SW 1271 (cell line): ENCODE measurements around the gene FBXW8.

Source experiments
- DNase-seq, 2 experiments: peaks; one replicate each; lab custom pipeline; 2025; lab: John Stamatoyannopoulos, UW

Gene FBXW8

DNA sequence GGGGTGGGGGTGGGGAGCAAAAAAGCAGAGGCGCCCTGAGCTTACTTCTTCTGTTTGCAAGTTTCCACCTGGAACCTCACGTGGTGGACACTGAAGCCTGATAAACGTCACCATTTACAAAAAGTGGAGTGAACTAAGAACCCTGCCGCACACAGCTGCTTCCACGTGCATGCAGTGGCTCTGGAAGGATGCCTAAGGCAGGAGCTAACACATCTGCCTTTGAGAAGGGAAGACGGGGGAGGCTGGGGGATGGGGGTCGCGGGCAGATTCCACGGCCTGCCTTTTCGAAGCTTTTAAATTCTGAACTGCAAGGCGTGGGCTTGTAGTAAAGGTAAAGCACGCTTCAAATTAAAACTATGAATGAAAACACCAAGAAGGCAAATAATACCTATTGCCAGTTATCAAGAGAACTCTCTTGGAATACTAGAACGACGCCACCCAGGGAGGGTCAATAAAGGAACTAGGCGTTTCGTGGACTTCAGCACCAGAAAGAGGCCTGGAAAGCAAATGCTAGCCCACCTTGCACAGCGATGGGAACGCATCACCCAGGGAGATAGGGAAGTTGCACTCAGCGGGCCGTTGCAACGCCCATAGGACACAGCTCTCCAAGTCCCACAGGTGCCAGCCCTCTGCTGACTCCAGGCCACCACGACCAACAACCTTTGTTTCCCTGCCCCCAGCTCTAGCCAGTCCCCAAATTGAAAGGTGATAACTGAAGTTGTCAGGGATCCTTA is 126.7 kb downstream of the FBXW8 start:
- no peak for DNase-seq

DNA sequence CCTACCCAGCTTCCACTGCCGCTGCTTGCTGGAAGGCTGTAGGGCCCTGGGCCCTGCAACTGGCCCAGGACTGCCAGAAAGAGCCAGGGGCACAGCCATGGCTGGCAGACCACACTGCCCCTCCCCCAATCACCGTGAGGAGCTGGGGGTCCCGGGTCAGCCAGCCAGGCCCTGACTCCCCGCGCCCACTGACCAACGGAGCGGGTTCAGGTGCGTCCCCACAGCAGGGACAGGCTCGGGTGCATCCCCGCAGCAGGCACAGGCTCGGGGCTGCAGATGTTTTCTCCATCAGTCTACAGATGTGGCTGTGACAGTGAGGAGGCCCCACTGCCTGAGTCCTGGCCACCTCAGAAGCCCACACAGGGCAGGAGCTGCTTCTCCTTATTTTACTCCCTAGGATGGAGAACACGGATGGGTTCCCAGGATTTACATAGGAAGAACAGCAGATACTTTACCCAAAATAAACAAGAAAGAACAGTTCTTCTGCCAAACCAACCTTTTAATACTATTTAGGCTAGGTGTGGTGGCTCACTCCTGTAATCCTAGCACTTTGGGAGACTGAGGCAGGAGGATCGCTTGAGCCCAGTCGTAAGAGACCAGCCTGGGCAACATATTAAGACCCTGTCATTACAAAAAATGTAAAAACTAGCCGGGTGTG is 127.4 kb downstream of the FBXW8 start:
- no peak for DNase-seq

DNA sequence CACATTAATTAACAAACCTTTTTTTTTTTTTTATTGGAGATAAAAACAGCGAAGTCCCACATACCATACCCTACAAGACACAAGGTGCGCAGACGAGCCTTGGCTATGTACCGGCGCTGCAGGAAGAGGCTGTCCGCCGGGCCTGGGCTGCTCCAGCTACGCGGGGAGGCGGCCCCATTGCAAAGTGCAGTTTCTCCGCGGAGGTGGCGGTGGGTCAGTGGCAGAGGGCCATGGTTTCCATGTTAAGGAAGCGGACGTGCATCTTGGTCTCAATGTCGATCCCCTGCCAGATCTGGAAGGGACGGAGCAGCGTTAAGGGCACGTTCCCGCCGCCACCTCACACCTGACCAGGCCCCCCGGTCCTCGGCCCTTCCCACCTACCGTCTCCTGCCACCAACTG is 128.2 kb downstream of the FBXW8 start:
- no peak for DNase-seq

DNA sequence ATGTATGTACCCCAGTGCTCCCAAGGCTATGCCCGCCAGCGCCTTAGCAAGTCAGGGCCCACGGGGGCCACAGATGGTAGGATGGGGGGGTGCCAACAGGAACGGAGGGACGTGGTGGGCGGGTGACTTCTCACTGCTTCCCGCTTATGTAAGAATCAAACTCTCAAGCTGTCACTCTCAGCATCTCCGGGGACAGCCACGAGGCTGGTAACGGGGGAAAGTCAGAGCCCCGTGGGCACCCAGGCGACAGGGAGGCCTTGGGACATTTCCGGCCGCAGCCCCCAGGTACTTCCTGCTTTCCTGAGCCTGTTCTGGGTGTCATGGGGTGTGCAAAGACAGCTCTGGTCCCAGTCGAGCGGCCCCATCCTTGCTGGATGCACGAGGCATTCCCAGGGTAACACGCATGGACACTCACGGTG is 129.2 kb downstream of the FBXW8 start:
- no peak for DNase-seq

DNA sequence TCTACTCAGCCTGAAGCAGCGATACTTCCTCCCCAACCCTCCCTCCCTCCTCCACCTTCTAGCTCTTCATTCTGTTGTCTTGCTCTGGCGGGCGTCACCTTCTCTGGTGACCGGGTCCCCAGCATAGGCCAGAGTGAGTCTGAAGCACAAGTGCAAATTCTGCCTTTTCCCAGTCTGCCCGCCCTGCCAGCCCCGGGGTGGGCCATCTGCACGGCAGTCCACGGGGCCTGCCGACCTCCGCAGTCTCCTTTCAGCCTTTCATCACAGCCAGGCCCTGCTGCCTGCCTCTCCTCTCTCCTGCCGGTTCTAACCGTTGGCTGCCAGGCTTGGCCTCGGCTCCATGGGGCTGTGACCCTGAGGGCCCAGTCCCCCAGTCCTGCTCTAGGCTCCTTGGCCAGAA is 129.7 kb downstream of the FBXW8 start:
- DNase-seq, result no peak

DNA sequence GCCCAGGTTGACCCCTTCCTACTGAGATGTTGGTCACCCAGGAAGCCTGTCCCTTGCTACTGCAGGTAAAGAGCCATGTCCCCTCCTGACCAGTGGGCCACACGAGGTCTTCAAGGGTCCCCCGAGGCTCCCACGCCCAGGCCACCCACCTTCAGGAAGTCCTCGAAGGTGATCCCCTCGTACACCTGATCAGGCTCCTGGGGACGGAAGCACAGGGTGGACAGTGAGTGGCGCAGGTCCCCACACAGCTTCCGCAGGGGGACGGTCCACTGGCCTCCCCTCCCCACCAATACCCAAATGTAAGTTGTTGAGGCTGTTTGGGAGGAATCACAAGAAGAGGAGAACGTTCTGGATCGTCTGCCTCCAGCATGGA is 131.0 kb downstream of the FBXW8 start:
- DNase-seq, result no peak

DNA sequence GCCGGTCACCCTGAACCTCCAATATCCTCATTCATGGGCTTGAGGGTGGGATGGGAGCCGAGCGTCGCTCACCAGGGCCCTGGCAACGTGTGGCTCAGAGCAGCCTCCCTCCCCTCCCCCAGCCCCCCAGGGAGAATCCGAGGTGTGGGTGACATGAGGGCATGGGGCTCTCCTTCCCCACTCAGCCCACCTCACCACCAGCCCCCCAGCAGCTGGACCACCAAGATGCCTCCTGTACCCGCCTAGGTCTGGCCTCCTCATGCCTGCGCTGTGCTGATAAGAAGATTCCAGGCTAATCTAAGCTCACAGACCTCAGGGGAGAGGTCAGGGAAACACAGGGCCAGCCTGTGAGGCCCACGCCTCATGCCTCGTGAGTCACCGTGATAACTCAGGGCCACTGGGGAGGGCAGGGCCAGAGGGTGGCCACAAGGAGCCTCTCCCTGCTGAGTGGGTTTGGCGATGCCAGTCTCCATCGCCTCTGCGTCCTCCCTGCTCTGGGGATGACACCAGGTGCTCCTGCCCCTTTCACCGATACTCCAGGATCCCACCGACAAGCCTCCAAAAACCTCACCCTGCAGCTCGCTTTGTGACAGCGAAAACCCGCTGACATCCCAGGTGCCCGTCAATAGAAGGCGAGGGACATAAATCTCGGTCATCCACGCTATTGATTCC is 131.6 kb downstream of the FBXW8 start:
- DNase-seq, result no peak

DNA sequence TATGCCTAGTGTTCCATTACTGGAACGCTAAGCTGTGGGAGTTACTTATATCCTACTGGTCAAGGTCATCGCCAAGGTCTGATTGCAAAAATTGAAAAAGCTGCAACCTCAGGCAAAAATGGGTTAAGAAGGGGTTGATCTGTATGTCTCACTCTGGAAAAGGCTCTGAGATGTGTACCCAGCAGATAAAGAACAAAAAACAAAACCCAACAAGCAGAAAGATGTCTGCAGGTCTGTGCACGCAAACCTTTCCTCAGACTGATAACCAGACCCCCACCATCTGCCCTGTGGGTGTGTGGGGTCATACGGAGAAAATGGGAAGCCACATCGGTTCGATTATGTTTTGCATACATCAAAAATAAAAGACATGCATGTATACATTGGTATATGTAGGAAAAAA is 132.1 kb downstream of the FBXW8 start:
- DNase-seq, result no peak

DNA sequence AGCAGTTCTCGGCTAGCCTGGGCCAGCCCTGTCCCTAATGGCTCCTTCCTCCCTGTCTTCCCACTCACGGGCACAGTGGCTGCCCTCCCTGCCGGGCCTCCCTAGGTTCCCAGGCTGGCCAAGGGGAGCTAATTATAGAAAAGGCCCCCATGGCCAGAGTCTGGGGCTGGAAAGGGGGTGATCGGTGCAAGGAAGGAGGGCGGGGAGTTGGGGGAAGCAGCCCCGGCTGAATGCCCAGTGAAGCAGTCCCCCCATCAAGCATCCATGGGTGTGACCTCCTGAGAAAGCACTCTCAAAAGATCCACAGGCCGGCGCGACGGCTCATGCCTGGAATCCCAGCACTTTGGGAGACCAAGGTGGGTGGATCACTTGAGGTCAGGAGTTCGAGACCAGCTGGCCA is 133.6 kb downstream of the FBXW8 start:
- no peak for DNase-seq

DNA sequence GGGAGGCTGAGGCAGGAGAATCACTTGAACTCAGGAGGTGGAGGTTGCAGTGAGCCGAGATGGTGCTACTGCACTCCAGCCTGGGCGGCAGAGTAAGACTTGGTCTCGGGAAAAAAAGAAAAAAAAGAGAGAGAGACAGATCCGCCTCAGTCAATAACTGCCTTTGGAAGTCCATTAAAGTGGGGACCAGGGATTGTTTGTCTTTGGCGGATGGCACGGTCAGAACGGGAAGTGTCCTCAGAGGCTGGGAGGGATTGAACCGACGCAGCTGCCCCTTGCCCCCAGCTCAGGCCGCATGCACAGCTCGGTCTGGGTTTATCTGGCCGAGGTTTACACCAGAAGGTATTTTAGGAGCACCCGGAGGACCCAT is 134.0 kb downstream of the FBXW8 start:
- DNase-seq, result no peak

DNA sequence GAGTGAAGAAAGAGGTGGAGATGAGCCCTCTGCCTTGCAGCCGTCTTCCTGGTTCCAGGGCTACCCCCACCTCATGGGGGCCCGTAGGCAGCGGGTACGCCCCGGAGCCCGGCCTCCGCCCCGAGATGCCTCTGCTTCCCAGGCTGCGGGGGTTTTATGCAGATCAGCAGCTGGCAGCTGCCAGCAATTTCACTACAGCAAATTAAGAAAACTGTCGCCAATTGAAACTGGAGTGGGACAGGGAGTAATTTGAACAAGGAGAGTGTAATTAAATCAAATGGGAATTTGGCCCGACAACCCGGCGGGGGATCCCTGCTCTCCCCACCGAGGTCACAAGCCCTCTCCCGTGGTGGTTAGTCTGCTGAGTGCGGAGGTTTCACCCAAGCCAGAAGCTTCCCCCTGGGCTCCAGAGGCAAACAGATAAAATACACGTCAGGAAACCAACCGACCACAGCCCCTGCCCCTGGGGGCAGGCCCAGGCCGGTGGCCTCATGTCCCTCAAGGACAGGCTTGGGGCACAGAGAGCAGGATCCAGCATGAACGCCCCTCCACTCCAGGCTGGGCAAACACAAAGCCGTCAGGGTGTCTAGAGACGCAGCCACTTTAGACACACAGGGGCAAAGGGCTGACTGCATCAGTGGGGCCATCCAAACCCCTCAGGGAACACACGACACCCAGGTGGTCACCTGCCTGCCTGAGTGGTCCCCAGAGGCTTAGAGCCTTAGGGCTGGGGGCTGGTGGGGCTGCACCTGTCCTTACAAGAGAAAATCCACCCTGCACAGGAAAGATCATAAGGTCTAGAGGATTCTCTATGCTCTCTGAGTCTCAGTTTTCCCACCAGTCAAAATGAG is 134.6 kb downstream of the FBXW8 start:
- DNase-seq, result no peak

DNA sequence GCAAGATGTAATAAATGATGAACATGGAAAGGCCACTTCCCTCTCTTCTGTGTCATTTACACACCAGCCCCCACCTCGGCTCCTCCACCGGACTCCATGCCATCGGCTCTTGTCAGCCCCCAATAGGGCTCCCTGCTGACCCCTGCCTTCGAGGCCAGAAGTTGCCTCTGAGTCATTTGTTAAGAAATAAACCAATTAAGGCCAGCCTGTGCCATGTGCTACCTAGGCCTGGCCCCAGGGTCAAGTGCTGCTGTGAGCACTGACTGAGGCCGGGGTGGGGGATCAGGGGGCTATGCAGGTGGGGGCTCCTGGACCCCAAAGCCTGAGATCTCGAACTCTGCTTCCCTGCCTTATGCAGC is 135.2 kb downstream of the FBXW8 start:
- DNase-seq, result no peak

DNA sequence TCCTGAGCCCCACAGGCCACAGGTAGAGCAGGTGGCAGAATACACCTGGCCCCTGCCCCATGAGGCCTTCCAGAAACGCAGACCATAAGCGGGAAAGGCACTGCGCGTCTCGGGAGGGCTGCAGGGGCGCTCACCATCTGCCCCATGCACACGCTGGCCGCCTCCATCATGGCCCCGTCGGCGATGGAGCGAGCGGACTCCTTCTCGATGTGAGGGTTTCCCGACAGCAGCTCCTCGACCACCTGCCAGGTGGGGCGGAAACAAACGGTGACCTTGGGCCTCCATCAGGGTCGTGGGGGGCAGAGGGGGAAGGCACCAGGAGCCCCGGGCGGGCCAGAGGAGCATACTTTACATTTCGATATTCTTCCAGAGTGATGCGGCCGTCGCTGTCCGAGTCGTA is 135.7 kb downstream of the FBXW8 start:
- no peak for DNase-seq

DNA sequence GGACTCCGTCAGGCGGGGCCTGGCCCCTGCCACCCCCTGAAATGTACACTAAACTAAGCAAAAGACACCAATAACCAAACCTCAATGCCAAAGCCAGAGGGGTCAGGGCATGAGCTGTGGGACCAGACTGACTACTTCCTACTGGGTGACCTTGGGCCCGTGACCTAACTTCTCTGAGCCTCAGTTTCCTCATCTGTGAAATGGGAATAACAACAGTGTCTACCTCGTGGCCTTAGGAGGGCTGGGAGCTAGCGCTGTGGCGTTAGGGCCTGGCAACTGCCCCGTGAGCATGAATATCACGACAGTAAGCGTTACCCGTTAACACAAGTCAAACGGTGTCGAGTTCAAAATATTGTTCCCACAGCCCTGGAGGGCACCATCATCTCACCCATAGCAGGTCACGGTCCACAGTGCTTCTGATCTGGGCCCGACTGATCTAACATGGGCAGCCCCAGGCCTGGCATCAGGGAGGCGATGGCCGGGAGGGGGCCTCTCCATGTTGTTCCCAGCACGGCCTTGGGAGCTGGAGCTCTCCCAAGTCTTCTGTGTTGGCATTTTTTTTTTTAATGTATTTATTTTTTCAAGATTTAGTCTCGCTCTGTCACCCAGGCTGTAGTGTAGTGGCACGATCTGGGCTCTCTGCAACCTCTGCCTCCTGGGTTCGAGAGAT is 136.2 kb downstream of the FBXW8 start:
- no peak for DNase-seq

DNA sequence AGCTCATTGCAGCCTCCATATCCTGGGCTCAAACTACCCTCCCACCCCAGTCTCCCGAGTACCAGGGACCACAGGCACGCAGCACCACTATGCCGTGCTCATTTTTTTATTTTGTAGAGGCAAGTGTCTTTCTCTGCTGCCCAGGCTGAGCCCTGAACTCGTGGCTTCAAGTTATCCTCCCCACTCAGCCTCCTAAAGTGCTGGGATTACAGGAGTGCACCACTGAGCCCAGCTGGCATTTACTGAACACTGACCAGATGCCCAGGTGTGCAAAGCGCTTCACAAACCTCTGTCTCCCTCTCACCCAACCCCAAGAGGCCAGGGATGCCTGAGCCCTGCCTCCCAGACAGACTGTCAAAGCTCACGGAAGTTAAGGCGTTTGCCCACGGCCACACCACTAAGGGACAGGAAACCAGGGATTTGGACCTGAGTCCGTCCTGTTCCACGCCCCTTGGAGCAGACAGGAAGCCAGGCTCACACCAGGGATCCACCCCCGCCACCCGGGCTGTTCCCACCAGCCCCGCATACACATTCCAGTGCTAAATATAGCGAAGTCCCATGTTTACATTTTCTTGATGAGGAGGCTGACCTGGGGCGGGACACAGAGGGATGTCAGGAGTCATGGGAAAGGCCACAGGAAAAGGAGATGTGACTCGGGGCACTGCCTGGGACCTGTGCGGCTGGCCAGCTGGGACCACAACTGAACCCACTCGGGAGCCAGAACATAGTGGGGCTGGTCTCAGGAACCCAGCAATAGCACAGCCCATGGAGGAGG is 137.2 kb downstream of the FBXW8 start:
- no peak for DNase-seq

DNA sequence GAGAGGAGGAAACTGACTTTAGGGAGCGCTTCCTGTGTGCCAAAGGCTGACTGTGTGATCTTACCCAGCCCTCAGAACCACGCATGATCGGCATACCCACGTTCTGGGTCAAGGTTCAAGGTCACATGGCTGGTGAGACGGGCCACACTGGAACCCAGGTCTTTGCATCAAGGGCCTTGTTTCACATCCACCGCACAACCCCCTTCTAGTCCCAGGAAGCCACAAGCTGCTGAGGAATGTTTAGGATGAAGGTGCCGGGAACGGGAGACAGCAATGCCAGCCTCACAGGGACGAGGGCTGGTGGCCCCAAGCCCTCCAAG is 137.8 kb downstream of the FBXW8 start:
- no peak for DNase-seq

DNA sequence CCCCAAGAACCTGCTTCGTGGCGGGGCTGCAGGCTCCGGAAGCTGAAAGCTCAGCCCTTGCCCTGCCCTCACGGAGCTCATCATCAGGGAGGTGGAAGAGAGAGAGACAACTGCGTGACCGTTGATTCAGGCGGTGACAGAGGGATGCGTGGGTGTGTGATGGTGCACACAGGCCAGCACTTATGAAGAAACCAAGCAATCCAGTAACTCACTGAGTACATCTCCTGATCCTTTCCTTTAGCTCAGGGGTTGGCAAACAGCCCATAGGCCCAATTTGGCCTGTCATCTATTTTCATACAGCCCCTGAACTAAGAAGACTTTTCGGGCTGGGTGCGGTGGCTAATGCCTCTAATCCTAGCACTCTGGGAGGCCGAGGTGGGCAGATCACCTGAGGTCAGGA is 138.5 kb downstream of the FBXW8 start:
- no peak for DNase-seq

DNA sequence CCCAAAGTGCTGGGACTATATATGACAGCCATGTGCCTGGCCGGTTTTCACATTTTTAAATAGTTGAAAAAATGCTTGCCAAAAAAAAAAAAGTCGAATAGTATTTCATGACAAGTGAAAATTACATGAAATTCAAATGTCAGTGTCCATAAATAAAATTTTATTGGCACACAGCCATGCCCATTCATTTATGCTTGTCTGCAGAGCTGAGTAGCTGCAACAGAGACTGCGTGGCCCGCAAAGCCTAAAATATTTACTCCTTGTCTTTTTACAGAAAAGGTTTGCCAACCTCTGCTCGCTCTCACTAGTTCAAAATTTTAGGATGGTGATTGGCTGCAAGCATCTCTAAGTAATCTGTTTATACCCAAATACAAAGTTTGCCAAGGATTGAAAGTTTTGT is 139.3 kb downstream of the FBXW8 start:
- DNase-seq, result no peak

DNA sequence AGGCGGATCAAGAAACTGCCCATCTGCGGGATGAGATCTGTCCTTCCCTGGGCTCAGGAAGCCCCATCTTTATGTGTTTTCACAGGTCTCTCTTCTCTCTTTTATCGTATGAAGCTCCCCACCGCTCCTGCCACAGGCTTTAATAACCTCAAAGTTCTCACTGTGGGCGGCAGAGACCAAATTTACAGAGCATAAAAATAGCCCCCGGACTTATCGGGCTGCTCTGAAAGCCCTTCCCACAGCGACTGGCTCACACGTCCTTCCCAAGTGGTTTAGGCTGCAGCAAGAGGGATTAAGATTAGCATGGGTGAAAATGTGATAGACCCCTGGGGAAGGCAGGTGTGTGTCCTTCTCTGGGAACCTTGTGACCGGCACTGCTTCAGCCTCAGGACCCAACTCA is 140.6 kb downstream of the FBXW8 start:
- DNase-seq, result no peak

DNA sequence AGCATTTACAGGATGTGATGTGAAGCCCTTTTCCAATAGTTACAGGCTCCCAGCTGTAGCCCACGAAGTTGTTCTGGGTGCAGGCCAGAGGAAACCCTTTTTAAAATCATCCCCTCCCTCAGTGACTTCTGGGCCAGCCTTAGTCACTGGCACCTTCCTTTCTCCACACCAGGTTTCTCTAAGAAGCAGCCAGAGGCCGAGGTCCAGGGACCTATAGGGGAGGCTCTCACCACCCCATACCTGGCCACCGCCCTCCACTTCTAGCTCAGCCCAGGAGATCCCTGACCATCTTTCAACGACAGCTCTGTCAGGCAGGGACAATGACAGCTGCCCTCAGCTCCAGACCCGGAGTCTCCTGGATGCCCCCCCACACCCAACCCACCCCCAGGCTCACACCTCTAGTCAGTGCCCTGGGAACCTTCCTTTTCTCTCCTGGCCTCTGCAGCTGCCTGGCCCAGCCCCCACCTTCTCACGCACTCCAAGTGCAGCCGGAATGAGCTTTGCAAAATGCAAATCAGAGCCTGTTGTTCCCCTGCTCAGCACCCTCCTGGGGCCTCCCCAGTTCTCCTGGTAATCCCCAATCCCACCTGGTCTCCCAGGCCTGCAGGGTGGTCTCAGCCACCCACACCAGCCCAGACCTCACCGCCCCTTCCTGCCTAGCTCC is 141.8 kb downstream of the FBXW8 start:
- DNase-seq, result no peak

DNA sequence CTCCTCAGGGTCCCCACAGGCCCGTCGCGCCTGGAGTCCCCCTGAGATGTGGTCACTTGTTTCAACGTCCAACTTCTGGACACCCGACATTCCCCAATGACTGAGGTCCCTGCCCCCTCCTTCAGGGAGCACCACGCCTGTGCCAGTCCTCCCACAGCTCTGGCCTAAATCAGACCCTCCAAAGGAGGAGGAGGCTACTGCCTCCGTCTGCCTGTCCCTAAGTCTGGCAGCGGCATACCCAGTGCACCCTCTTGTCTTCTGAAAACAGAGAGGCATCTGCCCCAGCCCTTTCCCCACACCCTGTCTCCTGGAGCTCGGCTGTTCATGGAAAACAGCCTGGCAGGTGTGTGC is 142.3 kb downstream of the FBXW8 start:
- DNase-seq, result no peak
